ENCODE measurements around the gene ERGIC3.

Gene ERGIC3

DNA sequence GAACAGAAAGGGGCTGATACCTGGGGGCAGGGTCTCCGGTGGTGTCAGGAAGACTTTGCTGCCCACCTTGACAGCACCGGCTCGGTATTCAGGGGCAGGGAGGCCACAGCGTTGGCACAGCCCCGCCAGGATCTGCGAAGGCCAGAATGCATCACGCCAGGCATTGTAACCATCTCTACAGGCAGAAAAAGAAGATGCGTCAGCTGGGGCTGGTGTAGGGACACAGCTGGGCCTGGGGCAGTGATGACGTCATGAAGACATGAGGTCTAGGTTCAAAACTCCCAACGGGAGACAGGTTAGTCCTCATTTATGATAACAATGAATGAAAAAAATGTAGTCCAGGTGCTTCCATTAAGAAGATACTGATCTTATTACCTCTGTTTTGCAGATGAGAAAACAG, 22.0 kb downstream of the ERGIC3 start:
- DNase-seq: no peak

DNA sequence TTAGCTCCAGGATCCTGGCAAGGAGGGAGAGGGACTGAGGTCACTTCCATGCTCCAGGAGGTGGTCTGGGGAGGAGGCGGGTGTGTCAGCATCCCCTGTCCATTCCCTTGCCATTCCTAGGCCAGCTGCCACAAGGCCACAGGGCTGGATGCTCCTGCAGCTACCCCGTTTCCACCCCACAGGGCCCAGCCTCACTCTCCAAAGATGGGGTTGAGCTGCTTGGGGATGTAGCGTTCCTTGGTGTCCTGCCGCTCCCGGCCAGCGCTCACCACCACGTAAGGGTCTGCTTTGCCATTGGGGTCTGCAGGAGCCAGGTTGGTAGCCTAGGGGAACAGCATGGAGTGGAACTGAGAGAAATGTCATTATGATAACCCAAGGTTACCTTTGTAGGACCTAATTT, 23.0 kb downstream of the ERGIC3 start:
- no peak for DNase-seq

DNA sequence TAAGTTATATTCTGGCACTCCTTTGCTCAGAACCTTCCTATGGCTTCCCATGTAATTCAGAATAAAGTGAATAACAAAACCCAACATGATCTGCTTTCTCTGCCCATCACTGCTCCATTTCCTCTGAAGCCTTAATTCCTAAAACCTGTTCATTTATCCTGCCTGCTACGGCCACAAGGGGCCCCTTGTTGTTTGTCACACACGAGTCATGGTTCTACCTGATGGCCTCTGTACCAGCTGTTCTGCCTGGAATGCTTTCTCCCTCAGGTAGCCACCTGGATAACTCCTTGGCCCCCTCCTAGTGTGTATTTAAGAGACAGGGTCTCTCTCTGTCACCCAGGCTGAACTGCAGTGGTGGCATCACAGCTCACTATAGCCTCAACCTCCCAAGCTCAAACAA, 26.8 kb downstream of the ERGIC3 start:
- no peak for DNase-seq

DNA sequence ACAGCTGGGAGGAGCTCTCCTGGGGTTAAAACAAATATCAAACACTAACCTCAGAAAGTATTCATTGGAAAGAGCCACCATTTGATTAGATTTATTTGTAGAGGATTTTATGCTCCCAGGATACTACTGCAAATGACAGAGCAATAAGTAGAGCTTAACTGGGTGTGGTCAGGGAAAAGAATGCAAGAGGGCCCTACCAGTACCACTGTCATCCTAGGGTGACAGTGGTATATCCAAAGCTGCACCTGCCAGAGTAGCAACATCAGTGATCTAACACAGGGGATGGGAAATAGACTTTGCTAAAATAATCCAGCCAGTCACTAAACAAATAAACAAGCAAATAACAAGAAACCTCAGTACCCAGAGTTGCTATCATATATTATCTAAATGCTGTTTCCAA, 29.7 kb downstream of the ERGIC3 start:
- DNase-seq: no peak

DNA sequence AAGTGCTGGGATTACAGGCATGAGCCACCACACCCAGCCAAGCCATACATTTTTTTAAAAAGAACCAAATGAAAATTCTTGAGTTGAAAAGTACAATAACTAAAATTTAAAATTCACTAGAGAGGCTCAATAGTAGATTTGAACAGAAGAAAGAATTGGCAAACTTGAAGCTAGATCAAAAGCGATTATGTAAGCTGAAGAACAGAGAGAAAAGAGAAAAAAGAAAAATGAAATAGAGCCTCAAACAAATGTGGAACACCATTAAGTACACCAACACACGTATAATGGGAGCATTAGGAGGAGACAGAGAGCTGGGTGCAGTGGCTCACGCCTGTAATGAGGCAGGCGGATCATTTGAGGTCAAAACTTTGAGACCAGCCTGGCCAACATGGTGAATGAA, 31.0 kb downstream of the ERGIC3 start:
- DNase-seq: no peak

DNA sequence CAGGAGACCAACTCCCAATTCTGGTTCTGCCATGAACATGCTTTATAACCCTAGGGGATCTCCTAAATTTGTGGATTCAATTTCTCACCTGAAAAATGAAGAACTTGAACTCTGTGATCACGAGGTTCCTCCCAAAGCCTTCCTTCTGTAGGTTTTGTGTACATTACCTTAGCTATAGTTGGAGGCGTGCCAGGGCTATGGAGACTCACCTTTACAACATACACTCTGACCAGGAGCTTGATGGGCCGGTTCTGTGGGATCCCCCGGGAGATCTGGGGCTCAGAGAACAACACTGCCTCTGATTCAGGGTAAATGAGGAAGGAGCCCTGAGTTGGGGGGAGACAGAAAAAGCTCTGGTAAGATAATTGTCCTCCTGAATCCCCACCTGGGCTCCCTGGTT, 34.1 kb downstream of the ERGIC3 start:
- no peak for DNase-seq

DNA sequence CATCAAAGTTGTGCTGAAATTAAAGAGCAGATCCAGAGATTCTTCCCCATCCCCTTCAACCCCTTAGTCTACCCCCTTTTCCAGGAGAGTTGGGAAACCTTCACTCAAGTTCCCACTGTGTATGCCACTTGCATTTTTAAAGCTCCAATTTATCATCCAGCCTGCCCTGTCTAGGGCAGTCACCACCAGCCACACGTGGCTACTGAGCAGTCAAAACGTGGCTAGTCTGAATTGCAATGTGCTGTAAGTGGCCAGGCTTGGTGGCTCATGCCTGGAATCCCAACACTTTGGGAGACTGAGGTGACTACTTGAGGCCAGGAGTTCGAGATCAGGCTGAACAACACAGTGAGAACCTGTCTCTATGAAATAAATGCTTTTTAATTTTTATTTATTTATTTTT, 34.9 kb downstream of the ERGIC3 start:
- no peak for DNase-seq

DNA sequence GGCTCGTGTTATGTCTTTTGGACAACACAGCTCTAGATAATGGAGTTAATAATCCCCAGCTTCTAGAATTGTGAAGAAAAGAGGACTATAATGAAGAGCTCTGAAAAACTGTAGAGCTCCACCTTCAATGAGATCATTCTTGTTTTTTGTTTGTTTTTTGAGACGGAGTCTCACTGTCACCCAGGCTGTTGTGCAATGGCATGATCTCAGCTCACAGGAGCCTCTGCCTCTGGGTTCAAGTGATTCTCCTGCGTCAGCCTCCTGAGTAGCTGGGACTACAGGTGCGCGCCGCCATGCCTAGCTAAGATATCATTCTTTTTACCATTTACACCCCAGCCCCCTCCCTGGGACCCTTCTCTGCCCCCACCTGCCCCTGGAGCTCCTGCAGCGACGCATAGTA, 36.6 kb downstream of the ERGIC3 start:
- DNase-seq: no peak

DNA sequence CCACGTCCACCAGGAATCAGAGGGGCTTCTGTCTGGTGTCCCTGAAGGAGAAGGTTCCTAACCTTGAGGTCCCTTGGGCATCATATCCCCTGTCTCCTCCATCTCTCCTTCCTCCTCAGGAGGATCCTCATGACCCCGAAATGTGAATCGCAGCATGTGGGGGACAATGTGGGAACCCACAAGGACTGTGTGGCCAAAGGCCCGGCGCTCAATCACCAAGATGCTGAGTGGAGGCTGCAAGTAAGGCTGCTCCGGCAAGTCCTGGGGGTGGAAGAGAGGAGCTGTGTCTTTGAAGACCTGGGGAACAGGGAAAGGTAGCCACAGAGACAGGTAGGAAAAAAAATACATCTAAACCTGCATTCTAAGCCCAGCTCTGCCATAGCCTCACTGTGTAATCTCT, 37.3 kb downstream of the ERGIC3 start:
- no peak for DNase-seq

DNA sequence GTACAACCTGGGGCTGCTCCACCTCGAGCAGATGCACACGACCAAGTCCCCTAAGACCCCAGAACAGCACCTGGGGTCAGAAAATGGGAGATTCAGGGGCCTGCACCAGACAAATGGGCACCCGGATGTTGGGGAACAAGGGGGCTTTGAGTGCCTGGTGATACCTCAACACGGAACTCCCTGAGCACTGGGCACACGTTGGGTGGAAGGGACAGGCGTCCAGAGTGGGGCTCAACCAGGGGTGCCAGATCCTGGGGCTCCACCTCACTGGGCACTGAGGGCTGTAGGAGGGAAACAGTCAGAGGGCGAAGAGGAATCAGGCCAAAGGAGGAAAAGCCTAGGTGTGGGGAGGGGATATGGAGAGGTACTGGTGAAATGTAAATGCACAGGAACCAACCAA, 40.3 kb downstream of the ERGIC3 start:
- DNase-seq: no peak

DNA sequence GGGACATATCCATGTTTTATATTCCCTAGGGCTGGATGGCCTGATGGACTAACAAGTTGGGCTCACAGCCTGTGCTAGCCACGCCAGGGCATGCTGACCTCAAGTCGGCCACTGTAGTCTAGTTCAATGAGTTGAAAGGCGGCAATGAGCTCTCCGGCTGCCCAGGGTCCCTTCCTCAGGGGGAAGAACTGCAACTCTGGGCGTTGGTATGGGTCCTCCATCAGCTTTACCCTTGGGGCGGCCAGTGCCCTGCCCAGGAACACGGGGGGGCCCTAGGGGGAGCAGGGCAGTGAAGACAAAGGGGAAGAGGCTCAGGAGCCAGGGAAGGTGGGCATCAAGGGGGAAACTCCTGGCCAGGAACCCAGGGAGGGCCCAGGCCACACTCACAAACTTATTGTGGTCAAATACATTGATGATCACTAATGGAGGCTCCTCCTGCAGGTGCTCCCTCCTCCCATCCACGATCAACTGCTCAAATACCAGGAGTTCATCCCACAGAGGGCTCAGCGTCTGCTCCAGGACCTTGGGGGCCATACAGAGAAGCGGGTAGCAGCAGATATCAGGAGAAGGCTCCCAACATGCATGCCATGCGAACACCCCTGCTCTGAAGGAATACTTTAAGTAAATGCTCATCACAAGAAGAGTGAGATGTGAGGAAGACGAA, 41.0 kb downstream of the ERGIC3 start:
- no peak for DNase-seq

DNA sequence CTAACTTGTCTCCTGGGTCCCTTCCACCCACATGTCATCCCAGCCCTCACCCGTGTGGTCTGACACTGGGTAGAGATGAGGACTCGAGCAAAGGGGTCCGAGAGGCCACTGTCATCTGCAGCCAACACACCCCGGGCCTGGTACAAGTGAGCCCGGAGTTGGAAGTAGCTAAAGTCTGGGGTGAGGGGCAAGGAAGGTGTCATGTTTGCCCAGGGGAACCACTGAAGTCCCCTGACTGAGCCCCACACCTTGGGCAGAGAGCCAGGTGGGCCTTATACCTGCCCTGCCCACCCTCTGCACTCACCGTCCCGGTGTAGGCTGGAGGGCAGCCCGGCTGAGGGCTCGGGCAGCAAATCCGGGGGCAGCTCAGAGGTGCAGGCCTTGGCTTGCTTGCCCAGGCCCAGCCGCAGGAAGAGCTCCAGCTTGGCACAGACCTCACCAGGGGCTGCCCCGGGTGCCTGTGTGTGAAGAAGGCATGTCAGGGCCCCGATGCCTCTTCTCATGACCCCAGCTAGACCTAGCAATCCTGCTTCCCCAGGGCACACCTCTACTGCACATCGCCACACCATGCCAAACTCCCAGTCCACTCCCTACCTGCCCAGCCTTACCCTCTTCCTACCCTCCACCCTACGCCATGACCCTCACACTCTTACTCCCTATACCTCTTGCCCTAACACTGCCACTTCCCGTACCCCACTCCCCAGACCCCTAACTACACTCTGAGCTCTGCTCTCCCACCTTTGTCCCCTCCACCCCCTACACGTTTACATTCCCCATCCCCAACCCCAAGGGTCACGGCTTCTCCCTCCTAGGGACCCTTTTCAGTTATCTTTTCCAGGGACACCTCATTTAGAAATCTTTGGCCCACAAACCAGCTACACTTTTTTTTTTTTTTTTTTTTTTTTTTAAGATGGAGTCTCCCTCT, 42.0 kb downstream of the ERGIC3 start:
- no peak for DNase-seq

DNA sequence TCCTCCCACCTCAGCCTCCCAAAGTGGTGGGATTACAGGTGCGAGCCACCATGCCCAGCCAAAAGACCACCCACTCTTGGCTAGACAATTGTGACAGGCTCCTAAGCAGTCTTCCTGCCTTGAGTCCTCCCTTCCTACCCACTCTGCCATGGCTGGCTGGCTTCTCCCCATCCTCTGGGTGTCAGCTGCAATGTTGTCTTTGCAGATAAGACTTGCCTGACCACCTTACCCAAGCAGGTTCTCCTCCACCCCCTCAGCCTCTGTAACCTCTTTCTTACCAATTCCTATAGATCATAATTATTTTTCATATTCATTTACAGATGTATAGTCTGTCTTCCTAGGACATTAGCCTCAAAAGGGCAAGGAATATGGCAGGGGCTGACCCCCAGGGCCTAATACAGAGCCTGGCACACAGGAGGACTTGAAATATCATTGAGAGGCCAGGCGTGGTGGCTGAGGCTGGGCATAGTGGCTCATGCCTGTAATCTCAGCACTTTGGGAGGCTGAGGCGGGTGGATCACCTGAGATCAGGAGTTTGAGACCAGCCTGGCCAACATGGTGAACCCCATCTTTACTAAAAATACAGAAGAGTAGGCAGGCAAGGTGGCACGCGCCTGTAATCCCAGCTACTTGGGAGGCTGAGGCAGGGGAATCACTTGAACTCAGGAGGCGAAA, 45.0 kb downstream of the ERGIC3 start:
- no peak for DNase-seq

DNA sequence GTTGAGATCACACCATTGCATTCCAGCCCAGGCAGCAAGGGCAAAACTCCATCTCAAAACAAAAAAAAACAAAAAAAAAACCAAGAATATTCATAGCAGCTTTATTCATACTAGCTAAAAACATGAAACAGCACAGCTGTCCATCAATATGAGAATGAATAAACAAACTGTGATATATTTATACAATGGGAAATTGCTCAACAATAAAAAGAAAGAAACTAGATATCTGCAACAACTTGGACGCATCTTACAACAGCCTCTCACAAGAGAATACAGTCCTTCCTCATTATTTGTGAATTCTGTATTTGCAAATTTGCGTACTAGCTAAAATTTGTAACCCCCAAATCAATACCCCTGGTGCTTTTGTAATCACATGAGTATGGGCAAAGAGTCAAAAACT, 45.6 kb downstream of the ERGIC3 start:
- DNase-seq: no peak

DNA sequence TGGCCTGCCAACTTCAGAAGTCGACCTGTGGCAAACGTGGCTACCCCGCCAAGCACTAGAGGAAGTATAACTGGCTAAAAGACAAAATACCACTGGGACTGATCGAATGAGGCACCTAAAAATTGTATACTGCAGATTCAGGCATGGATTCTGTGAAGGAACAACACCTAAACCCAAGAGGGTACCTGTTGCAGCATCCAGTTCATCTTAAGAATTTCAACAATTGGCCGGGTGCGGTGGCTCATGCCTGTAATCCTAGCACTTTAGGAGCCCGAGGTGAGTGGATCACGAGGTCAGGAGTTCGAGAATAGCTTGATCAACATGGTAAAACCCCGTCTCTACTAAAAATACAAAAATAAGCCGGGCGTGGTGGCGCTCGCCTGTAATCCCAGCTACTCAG, 46.5 kb downstream of the ERGIC3 start:
- DNase-seq: no peak

DNA sequence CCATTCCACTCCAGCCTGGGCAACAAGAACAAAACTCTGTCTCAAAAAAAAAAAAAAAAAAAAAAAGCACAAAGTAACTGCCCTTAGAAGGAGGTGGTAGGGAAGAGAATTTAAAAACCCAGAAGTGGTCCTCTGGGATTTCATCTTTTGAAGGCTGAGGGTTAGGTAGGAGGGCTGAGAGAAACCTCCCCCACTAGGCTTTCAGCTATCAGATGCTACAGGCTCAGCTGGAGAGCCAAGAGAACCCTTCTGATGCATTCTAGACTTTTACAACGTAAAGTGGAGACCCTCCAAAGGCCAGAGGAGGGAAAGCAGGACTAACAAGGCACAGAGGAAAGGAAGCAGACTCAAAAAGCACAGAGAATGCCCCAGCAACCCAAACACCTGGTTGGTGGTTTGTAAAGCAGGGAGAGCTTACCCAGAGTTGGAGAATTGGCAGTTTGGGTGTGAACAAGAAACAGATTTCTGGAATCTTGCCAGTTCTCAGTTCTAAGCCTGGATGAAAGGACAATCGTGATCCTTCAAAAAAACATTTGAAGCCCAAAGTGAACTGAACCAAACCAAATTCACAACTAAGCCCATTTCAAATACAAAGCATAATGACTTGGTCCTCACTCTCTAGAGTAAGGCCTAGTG, 50.6 kb downstream of the ERGIC3 start:
- no peak for DNase-seq

DNA sequence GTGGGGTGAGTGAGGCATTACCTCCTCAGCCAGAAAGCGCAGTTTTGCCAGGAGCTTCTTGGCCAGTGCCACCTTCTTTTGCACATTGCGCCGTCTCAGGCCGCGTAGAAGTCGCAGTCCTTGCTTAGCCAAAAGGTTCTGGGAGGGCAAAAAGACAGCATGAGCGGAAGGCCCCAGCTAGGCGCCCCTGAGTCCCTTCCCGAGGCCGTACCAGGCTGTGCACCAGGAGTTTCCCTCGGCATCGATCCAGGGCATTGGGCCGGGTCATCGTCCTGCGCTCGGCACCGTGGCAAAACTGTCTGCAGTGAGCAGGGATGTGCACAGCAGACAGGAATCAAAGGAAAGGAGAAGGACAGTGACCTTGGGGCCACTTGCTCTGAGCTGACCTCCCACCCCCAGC, 53.6 kb downstream of the ERGIC3 start:
- no peak for DNase-seq

DNA sequence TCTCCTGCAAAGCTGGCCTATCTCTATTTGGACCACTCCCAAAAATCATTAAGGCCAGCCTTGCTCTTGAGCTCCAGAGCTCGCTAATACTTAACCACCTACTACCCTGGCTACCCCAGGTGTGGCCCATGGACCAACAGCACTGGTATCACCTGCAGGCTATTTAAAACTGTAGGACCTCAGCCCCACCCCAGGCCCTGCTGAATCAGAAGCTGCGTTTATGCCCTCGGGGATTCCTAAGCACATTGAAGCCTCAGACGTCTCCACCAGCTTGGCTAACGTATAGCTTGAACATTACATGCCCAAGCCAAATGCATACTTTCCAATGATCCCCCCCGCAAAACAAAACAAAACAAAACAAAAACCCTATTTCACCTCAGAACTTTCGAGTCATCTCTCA, 54.0 kb downstream of the ERGIC3 start:
- no peak for DNase-seq

DNA sequence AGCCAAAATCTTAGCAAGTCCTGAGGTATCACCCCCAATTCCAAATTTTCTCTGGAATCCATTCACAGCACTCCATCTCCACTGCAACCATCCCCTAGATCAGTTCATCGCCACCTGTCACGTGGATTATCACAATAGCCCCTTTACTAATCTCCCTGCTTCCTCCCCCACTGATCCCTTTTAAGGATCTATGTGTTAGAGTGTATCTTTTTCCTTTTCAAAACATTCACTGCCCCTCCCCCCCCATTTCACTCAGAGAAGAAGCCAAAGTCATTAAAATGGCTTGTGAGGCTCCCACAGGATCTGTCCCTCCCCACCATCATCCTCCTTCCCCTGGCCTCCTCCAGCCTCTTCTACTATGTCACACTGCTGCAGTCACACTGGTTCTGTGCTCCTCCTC, 55.3 kb downstream of the ERGIC3 start:
- no peak for DNase-seq

DNA sequence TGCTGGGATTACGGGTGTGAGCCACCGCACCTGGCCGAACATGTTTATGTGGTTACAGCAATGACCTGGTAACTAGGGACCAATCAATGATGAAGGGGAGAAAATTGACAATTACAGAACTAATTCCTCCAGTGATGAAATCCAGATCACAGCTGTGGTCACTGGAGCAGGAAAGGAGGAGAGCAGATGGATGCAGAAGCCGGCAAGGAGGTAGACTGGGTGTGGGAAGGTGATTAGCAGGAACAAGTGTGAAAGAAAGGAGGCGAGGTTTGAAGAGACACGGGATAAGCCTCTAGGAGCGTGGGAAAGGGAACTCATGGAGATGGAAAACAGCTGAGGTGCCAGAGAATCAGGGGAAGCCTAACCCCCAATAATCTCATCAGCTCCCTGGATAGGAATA, 56.6 kb downstream of the ERGIC3 start:
- DNase-seq: no peak

DNA sequence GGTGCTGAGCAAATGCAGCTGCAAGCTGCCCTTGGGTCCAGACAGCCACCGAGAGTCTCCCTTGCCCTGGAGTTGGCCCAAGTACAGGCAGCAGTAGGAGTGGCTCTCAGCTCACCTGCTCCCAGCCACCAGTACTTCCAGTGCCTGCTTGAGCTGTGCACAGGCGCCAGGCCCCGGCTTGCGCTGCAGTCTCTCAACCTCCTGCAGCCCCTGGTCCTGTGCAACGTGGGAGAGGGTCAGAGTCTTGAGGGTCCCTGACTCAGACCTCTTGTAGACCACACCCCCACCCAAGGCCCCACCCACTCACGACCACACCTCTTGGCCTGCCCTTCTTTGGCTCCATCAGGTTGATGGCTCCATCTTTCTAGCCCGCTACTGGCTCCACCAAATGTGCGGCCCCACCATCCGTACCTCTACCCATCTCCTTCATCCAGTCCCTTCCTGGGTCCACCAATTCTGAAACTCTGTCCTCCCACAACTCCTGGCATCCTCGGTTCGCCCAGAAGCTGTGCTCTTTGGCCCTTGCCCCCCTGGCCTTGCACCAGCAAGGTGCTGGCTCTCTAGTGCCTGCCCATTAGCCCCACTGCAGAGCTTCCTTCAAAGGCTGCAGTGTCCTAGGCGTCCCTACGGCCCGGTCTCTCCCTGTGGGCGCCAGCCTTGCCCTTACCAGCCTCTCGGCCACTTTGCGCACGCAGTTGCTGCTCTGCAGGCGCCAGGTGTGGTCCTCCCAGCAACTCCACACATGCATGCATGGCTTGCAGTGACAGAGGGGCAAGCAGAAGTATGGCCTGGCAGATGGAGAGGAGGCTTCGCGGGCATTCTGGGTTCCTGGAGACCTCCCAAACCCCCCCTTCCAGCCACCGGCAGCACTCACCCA, 57.3 kb downstream of the ERGIC3 start:
- no peak for DNase-seq

DNA sequence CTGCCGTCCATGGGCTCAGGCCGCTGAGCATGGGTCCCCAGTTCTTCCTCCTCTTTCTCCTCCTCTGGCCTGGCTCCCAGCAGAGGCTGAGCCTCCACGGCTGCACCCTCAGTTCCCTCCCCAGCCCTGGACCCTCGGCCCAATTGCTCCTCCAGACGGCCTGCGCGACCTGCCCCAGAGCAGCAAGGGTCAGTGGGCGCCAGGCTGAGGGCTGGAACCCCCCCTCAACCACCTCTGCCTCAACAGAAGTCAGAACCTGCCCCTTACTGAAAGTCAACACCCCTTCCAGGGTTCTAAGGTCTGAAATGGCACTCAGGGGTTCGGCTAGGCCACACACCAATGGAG, 57.9 kb downstream of the ERGIC3 start:
- DNase-seq: no peak
